EH (cell line): ENCODE measurements around the gene APBB1.

Experiments used
- DNase-seq: peaks from one replicate; pipeline ENCODE4 v3.0.0-alpha.2; 2015; ENCODE audit warnings: low read depth

APBB1 gene

DNA sequence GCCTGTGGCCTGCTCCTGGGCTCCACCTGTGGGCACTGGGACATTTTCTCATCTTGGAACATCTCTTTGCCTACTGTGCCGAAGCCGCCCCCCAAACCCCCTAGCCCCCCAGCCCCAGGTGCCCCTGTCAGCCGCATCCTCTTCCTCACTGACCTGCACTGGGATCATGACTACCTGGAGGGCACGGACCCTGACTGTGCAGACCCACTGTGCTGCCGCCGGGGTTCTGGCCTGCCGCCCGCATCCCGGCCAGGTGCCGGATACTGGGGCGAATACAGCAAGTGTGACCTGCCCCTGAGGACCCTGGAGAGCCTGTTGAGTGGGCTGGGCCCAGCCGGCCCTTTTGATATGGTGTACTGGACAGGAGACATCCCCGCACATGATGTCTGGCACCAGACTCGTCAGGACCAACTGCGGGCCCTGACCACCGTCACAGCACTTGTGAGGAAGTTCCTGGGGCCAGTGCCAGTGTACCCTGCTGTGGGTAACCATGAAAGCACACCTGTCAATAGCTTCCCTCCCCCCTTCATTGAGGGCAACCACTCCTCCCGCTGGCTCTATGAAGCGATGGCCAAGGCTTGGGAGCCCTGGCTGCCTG, 27.3 kb downstream of the APBB1 start:
- DNase-seq = no peak

DNA sequence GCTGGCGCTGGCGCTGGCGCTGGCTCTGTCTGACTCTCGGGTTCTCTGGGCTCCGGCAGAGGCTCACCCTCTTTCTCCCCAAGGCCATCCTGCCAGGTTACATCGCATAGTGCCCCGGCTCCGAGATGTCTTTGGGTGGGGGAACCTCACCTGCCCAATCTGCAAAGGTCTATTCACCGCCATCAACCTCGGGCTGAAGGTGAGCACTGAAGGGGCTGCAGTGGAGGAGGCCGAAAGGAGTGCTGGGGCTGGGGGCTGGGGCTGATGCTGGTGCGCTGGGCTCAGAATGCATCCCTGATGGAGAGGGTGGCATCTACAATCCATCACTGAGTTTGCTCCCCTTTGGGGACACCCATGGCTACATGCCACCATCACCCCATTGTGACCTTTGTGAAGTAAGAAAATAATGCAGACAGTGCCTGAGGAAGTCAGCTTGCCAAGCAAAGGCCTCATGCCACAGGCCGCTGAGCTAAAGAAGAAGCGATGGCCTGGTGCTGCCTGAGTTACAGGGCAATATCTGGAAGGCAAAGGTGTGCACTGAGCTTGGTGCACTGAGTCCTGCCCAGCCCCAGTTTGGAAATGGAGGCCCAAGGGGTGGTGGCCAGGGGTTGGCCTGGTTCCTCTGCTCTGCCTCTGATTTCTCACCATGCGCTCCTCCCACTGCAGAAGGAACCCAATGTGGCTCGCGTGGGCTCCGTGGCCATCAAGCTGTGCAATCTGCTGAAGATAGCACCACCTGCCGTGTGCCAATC, 28.0 kb downstream of the APBB1 start:
- no peak for DNase-seq

DNA sequence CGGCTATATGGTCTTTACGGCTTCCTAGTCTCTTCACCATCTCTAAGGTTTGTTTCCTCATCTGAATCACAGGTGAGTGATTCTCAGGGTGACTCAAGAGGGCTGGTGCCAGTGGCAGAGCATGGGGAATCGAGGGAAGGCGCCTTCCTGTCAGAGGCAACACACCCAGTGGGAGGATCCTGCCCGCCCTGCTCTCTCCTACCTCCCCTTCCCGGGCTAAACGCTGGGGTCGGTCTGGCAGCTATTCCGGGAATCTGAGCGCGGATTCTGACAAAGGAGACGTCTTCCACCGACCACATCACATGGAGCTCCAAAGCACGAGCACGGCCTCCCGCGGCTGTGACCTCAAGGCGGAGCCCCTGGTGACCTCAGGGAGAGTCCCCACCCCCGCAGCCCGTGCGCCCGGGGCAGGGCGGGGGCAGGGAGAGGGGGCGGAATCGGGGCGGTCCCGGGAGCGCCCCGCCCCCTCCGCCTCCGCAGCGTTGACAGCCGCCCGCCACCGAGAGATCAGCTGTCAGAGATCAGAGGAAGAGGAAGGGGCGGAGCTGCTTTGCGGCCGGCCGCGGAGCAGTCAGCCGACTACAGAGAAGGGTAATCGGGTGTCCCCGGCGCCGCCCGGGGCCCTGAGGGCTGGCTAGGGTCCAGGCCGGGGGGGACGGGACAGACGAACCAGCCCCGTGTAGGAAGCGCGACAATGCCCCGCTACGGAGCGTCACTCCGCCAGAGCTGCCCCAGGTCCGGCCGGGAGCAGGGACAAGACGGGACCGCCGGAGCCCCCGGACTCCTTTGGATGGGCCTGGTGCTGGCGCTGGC, 28.8 kb downstream of the APBB1 start, which contains the start of gene SMPD1:
TSS of gene SMPD1 (plus strand) at position 570 of the 813 bp plus-strand sequence. CDS start at position 695, 125 bp downstream.
- peak; percentile 90 for DNase-seq

DNA sequence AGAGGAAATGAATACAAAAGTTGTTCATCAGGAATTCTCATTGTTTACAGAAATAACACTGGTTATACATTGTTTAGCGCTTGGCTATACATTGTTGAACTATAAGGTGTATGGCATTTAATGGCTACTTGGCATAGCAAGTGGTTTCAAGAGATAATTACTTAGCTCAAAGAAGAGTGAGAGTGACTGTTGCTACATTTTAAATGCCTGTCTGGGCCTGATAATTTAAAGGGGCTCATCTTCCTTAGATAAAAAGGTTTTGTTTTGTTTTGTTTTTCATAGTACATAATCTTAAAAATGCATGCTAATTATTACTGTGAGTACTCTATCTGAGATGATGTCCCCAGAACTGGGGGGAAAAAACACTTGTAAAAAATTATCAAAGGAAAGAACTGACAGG, 30.1 kb downstream of the APBB1 start:
- DNase-seq = no peak

DNA sequence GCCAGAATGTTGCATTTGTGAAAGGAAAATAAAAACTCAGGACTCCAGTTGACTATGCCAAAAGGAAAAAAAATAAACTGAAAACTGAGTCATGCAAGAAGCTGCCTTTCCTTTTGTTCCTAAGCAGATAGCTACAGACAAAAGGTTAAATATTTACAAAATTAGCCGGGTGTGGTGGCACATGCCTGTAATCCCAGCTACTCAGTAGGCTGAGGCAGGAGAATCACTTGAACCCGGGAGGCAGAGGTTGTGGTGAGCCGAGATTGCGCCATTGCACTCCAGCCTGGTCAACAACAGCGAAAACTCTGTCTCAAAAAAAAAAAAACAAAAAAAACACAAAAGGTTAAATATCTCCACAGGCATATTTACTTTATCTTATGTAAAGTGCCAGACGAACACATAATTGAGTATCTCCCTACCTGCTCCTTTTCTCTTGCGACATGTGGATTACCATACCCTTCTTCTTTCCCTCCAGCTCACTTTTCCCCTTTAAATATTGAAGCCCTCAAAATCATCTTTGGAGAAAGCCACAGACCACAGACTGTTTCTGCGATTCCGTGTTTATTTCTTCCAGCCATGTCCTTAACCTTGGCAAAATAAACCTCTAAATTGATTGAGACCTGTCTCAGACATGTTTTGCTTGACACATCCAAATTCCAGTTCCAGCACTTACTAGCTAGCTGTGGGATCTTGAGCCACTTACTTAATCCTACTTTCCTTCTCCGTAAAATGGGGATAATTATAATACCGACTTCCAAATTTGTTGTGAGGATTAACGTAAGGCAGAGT, 30.9 kb downstream of the APBB1 start:
- DNase-seq = peak; percentile 55

DNA sequence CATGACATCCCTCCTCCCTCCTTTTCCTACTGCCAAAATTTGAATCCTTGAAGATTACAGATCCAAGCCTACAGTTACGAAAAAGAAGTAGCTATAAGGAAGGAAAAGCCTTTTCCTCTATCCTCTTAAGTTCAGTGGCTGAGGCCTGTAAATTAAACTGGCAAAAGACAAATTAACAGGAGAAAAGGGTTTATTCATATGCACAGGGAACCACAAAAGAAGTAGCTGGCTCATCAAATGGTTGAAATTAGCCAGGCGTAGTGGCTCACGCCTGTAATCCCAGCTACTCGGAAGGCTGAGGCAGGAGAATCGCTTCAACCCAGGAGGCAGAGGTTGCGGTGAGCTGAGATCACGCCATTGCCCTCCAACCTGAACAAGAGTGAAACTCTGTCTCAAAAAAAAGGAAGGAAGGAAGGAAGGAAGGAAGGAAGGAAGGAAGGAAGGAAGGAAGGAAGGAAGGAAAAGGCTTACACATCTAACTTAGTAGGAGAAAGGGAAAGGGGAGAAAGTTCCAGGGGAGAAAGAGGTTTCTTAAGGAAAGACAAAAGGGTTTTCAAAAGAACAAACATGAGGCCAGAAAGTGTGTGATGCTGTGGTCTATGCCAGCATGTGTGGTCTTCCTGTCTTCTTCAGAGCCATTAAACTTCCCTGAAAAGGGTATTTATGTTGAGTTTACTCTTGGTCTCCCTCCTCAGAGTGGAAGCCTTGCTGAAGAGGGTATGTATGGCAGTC, 33.7 kb downstream of the APBB1 start:
- no peak for DNase-seq

DNA sequence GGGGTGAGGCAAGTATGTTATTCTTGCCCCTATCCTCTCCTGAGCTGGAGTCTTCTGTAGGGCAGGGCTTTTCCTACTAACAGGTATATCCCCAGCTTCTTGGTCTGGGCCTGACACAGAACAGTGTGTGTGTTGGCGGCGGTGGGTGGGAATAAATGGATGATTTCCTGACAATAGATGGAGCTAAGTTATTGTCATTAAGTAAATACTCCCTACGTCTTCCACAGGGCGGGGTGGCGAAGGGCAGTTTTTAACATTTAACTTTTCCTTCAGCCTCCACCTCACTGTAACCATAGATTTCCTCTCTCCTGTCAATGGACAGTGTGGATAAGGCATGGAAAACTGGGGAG, 40.3 kb downstream of the APBB1 start:
- no peak for DNase-seq

DNA sequence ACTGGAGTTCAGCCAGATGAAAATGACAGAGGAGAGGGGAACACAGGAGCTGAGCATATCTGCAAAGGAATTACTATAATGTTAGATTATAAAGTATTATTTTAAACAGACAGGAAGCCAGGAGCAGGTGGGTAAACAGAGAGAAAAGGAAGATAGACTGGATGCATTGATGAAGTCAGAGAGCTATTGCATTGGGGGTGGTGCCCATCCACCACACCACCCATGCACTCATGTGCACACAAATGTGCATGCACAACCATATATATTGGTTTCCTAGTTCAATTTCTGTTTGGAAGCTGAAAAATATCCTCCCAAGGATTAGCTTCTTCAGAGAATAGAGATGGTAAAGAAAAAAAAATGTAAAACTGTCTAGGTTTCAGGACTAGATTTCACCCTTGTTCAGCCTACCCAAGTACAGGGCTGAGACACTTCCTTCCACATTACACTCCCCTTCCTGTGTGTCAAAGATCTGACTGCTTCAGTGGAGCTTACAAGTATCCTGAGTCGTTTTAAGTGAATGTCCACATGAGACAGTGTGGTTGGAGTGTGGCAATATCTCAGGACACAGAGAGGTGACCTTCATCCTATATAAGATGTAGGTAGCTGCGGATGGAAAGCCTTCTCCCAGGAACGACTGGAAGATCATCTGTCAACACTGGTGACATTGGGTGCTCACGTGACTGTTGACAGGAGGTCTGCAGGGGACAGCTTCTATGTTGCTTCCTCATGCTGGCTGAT, 40.8 kb downstream of the APBB1 start:
- DNase-seq = no peak

DNA sequence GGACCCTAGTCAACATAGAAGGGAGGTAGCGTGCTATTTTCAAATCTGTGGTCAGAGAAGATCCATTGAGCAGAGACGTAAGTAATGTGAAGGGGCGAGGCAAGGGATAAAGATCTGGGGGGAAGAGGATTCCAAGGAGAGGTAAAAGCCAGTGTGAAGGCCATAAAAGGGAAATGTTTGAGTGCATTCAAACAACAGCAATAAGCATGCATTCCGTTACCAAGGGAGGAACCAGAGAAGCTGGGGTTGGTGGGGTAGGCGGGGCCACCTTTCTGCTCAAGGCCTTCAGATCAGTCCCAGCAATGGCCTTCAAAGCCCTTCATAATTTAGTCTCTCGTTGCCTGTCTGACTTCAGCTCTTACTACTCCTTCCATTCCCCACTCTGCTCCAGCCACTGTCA, 47.1 kb downstream of the APBB1 start:
- peak; percentile 16 for DNase-seq

DNA sequence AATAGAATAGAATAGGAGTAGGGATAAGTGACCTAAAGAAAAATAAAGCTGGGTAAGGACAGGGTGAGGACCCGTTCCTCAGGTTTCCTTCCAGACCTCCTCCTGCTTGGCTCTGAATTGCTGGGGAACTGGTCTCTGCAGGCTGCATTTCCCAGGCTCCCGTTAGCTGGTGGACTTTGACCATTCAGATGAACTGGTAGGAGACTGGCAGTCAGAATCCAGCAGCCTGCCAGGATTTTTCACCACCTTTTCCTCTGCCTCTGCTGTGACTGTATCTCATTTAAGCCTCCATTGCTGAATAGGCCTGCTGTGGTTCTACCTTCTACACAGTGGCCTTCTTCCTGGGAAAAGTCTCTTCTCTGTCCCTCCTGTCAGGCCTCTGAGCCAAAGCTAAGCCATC, 53.2 kb downstream of the APBB1 start:
- DNase-seq = no peak

DNA sequence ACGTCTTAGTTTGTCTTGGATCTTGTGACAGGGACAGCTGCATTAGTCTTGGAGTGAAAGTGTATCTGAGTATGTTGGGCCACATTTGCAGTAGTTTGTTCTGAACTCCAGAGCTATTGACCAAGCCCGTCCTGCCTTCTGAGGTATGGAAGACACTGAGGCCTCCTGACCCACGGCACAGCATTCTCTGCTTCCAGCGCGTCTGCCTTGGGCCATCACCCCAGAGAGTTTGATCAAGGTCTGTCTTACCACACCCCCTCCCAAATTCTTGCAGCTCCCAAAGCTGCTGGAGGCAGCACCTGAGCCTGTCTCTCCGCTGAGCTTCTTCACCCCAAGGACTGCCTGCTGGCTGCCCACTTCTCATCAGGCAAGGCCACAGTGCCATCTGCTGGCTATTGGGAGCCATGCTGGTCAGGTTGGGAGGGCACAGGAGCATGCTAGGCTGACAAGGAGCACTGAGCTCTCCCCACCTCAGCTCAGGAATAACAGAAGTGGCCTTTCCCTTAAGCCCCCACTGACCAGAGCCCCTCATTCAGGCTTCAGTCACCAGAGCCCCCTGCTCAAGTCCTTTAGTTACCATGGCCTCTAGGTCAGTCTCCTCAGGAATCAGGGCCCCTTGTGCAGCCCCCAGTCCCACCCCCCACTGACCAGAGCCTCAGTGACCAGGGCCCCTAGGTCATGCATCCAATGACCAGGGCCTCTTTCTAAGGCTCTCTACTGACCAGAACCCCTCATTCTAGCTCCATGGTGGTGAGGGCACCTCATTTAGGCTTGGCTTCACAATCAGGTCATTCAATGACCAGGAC, 55.8 kb downstream of the APBB1 start:
- DNase-seq = peak; percentile 81

DNA sequence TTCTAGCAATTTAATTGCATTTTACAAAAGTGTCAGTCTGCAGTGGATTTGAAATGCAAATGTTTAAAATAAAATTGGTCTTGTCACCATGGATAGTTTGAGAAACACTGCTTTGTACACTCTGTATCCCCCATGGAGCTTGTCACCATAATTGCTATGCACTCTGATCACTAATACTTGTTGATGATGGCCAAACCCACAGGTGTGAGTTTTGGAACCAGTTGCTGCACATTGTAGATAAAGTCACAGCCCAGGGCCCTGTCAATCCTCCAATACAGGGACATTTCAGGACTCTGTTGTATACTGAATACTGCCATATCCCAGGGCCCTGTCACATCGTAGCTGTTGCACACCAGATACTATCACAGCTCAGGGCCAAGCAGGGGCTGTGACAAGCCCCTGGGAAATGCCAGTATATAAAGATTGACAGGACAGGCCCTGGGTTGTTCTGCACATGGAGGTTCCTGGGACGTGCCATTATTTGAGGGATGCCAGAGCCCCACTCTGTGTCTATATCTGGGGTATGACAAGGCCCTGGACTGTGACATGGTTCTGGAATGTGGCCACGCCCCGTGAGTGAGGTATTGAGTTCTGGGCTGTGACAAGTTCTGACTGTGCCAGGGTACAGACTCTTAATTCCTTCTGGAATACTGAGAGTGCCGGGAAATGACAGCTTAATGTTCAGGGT, 56.6 kb downstream of the APBB1 start:
- peak; percentile 11 for DNase-seq

DNA sequence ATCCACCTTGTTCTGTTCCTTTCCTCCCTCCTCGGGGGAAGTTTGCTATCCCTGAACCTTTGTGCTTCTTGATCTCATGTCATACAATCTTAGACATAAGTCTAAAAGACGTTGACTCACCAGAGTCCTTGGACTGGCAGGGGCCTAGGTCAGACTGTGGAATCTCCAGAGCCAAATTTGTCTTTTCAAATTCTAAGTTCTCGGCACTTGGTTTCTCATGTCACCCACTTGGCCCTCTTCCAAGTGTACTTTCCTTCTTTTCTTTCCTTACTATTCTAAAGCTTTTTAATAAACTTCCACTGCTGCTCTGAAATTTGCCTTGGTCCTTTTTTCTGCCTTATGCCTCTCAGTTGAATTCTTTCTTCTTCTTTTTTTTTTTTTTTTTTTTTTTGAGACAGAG, 58.7 kb downstream of the APBB1 start:
- no peak for DNase-seq

DNA sequence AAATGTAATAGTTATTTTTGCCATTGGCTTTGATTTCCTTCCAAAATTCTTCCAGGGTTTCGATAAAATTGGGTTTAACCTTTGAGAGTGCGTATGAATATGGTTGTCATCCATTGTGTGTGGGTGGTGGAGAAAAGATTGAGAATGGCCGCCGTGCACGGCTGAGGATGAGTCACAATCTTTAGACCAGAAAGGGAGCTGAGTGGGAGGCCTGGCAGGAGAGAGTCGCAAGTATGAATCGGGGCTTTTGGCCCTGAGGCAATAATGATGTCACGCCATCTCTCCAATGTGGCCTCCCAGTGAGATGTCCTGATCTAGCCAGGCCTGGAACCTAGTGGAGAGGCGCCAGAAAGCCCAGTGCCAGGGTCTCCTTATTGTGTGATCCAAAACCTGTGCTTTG, 61.7 kb downstream of the APBB1 start:
- peak; percentile 95 for DNase-seq

DNA sequence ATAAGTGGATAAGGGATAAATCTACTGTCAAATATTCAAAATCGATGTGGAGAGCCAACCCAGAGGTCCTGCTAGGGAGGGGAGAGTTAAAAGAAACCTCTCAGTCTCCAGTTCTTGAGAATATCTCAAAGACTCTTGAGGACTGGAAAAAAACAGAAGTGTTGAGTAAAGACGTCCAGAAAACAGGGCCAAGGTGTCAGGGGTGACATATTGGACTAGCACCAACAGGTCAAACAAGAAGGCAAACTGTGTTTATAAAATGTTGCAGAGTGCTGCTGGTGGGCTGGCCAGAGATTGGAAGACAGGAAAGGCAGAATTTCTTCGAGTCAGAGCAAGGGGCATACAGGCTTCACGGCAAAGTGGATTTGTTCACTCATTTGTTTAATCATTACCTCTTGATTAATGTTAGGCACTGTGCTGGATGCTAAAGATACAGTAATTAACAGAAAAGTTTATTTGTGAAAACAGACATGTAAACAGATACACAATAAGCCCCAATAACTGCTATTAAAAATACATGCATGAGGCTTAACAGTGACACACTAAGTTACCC, 62.3 kb downstream of the APBB1 start:
- DNase-seq = no peak

DNA sequence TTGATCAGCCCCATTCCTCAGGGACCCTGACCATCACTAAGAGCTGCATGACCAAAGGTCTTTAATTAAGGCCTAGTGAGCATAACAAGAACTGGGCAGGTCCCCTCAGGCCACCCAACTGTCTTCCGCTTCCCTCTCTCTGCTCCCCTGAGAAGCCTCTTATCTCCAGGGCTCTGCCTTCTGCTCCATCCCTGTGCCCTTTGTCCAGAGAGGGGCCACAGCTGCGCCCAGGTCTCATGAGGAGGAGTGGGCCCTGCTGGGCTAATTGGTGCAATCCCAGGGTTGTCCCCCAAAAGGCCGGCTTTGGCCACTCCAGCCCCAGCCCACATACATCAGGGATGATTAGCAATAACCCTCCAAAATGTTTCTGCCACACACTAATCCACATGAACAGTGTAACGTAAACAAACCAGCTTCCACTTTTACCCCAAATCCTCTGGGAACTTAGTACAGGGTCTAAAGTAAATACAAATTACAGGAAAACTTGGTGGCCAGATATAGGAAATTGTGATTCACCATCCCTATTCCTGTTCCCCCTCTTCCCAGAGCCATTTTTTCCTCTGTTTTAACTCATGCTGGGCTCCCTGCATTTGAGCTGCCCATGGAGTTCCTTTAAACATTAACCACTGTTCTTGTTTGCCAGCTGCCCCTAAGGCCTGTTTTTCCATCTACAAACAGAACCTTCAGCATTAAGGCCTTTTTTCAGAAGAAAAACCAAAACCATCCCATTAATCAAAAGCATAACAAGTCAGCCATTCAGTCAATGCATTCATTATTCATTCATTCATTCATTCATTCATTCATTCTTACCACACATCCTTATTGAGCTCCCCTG, 64.0 kb downstream of the APBB1 start:
- peak; percentile 21 for DNase-seq

DNA sequence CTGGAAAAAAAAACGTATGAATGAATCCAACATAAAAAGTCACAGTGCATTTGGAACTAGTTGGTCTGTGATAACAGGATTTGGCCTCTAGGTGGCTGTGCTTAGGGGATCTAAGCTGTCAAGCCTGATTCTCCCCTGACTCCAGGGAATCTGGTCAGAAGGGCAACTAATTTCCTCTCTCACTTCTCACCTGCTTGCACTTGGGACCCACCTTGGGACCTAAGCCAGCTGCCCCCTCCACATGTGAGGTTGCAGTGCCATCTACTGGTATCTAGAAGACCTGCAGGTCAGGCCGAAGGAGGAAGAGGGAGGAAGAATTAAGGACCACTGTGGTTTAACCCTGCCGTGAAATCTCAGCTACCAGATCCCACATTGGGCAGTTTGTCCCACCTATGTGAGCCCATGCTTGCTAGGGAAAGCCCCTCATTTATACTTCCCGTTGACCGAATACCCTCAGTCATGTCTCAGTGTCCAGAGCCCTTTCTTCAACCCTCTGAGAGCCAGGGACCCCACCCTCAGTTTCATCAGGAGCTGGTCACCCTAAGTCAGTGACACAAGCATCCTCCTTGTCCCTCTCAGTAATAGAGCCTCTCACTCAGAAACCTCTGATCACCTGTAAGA, 65.4 kb downstream of the APBB1 start:
- DNase-seq = peak; percentile 56
